ENCODE results near the gene CFAP58.

Gene CFAP58

GRCh38 chr10:104351919-104352318 lies 1.7 kb upstream of the CFAP58 start:
- TF ChIP-seq CTCF (IDR thresholded peaks at IDR 0.05; ENCODE audit: borderline replicate concordance, control extremely low read depth, extremely low read depth, insufficient read depth, missing control alignments): no peak
- in situ Hi-C loops (cut with MboI; ENCODE audit: low sequenced_read_pairs, unreplicated experiment): no loop called here
- no peak for DNase-seq (ENCODE audit: low spot score)

GRCh38 chr10:104359811-104360210 lies 6.2 kb downstream of the CFAP58 start:
- no peak for DNase-seq (ENCODE audit: low spot score)
- no peak for TF ChIP-seq CTCF (IDR thresholded peaks at IDR 0.05; ENCODE audit: borderline replicate concordance, control extremely low read depth, extremely low read depth, insufficient read depth, missing control alignments)
- in situ Hi-C loops (cut with MboI; ENCODE audit: low sequenced_read_pairs, unreplicated experiment): no loop called here

GRCh38 chr10:104367904-104368303 lies 14.3 kb downstream of the CFAP58 start:
- TF ChIP-seq CTCF (IDR thresholded peaks at IDR 0.05; ENCODE audit: borderline replicate concordance, control extremely low read depth, extremely low read depth, insufficient read depth, missing control alignments): no peak
- no peak for DNase-seq (ENCODE audit: low spot score)
- in situ Hi-C loops (cut with MboI; ENCODE audit: low sequenced_read_pairs, unreplicated experiment): no loop called here

GRCh38 chr10:104368381-104368780 lies 14.7 kb downstream of the CFAP58 start:
- no peak for DNase-seq (ENCODE audit: low spot score)
- in situ Hi-C loops (cut with MboI; ENCODE audit: low sequenced_read_pairs, unreplicated experiment): no loop called here
- no peak for TF ChIP-seq CTCF (IDR thresholded peaks at IDR 0.05; ENCODE audit: borderline replicate concordance, control extremely low read depth, extremely low read depth, insufficient read depth, missing control alignments)

- in situ Hi-C loops (cut with MboI; ENCODE audit: low sequenced_read_pairs, unreplicated experiment): no loop called here
- no peak for DNase-seq (ENCODE audit: low spot score)
- no peak for TF ChIP-seq CTCF (IDR thresholded peaks at IDR 0.05; ENCODE audit: borderline replicate concordance, control extremely low read depth, extremely low read depth, insufficient read depth, missing control alignments)
Observed at GRCh38 chr10:104371753-104372152, 18.1 kb downstream of the CFAP58 start.

- no peak for DNase-seq (ENCODE audit: low spot score)
- TF ChIP-seq CTCF (IDR thresholded peaks at IDR 0.05; ENCODE audit: borderline replicate concordance, control extremely low read depth, extremely low read depth, insufficient read depth, missing control alignments): no peak
- in situ Hi-C loops (cut with MboI; ENCODE audit: low sequenced_read_pairs, unreplicated experiment): no loop called here
Observed at GRCh38 chr10:104374591-104374990, 21.0 kb downstream of the CFAP58 start.

- in situ Hi-C loops (cut with MboI; ENCODE audit: low sequenced_read_pairs, unreplicated experiment): no loop called here
- no peak for DNase-seq (ENCODE audit: low spot score)
- TF ChIP-seq CTCF (IDR thresholded peaks at IDR 0.05; ENCODE audit: borderline replicate concordance, control extremely low read depth, extremely low read depth, insufficient read depth, missing control alignments): no peak
Observed at GRCh38 chr10:104376784-104377300, 23.2 kb downstream of the CFAP58 start.

Data from GM13976 (cell line).